ENCODE data around the gene ZDHHC6. TPM values are rescaled to one million over a fixed set of nuclear protein-coding genes. Genes with fewer than 3 reads are reported as not detected.

ZDHHC6 gene
- total RNA-seq, 1 experiment from 2014 or later, result 35.2 TPM

DNA sequence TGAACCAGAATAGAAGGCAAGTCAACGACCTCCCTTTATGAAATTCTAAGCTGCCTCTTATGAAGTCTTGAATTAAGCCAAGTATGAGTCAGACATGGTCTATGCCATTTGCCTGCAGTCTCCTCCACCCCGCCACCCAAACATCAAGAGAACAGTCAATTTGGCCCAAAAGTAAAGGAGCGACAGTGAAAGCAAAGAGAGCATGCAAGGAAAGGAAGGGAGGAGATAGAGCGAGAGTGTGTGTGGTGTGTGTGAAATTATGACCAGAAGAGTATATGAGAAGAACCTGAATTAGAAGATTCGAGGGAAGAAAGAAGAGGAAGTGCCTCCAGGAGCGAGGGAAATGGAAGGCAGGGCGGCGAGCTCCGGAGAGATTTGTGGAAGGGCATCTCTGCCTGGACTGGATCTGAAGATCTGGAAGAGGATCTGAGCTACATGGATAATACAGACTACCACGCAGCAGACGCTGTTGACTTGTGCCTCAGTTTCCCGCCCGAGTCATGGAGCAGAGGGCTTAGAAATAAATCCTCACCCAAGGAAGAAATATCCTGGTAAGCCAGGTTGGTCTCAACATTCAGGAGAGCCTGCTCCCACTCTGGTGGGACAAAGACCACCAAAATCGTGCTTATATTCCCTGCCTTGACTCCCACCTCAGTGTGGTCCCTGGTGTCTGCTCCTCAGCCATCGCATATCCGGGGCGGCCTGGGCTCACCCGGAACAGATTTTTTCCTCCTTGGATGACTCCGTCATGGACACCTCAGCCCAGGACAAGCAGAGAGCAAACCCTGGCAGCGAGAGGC lies 459 bp downstream of the ZDHHC6 start:
- Histone ChIP-seq H3K27ac (ENCODE audit: insufficient read length, low read depth, low read length) (no peak overlapping the region), H2BK5ac (ENCODE audit: insufficient read length, low read length) (no peak overlapping the region), H3K9ac (ENCODE audit: extremely low read depth, insufficient read length, low read length) (peak overlapping the region; percentile 86), H3T11ph (ENCODE audit: low read length) (no peak overlapping the region), H3K79me1 (ENCODE audit: insufficient read depth, low read depth, low read length, poor library complexity, severe bottlenecking) (no peaks in the 10 kb centered on the region), H3K23me2 (ENCODE audit: insufficient read length, low read depth, low read length, poor library complexity, severe bottlenecking) (peaks cover 5% of the 10 kb centered on the region), H2AFZ (ENCODE audit: low read length) (no peak overlapping the region), H3K56ac (ENCODE audit: insufficient read length, low read depth, low read length) (no peak overlapping the region), H3K23ac (ENCODE audit: insufficient read length, low read depth, low read length) (no peak overlapping the region), H3K14ac (ENCODE audit: insufficient read depth, low read length) (0 out of 2 replicates have a peak overlapping the region, but pooled peaks have one; percentile 67), H3K18ac (ENCODE audit: insufficient read length, low read depth, low read length) (no peak overlapping the region), H3K4me1 (ENCODE audit: insufficient read depth, low read length) (no peaks in the 10 kb centered on the region), H2BK15ac (ENCODE audit: low read depth, low read length) (no peak overlapping the region), H4K20me1 (ENCODE audit: control insufficient read depth, insufficient read depth, insufficient read length) (no peaks in the 10 kb centered on the region), H3K4me2 (ENCODE audit: insufficient read depth, insufficient read length, low read length) (peak overlapping the region; percentile 86), H4K8ac (replicated peaks; ENCODE audit: insufficient read length, low read depth, low read length) (no peak overlapping the region), H3K9me3 (ENCODE audit: control insufficient read depth, low read depth, low read length) (no peaks in the 10 kb centered on the region), H3K4ac (ENCODE audit: low read depth, low read length) (no peak overlapping the region), H3K27me3 (ENCODE audit: insufficient read depth, low read length) (no peaks in the 10 kb centered on the region), H2BK20ac (ENCODE audit: low read depth, low read length, poor library complexity, severe bottlenecking) (no peak overlapping the region), H2BK12ac (ENCODE audit: insufficient read length, low read depth, low read length) (no peak overlapping the region), H4K5ac (ENCODE audit: insufficient read length, low read depth, low read length) (no peak overlapping the region), H4K91ac (ENCODE audit: insufficient read length, low read depth, low read length) (no peak overlapping the region), H2AK5ac (ENCODE audit: insufficient read length, low read length) (no peak overlapping the region), H2BK120ac (ENCODE audit: low read depth, low read length, poor library complexity, severe bottlenecking) (no peak overlapping the region), H3K79me2 (ENCODE audit: insufficient read depth, low read length) (peaks cover 4% of the 10 kb centered on the region; the same call in 1 of the 2 replicates)
- TF ChIP-seq, protein P1, sequence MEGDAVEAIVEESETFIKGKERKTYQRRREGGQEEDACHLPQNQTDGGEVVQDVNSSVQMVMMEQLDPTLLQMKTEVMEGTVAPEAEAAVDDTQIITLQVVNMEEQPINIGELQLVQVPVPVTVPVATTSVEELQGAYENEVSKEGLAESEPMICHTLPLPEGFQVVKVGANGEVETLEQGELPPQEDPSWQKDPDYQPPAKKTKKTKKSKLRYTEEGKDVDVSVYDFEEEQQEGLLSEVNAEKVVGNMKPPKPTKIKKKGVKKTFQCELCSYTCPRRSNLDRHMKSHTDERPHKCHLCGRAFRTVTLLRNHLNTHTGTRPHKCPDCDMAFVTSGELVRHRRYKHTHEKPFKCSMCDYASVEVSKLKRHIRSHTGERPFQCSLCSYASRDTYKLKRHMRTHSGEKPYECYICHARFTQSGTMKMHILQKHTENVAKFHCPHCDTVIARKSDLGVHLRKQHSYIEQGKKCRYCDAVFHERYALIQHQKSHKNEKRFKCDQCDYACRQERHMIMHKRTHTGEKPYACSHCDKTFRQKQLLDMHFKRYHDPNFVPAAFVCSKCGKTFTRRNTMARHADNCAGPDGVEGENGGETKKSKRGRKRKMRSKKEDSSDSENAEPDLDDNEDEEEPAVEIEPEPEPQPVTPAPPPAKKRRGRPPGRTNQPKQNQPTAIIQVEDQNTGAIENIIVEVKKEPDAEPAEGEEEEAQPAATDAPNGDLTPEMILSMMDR (conservative IDR thresholded peaks at IDR 0.05), result no peak; the same call in 2 of the 3 replicates
- WGBS (ENCODE audit: extremely low coverage, insufficient read length, low lambda C conversion rate), result no CpG with 5 or more reads among the region's 20 CpGs
- H3K36me3 Mint-ChIP-seq (ENCODE audit: insufficient read depth in 1 of 3, low read depth in 3 of 3), result peaks cover 0 to 45% (median 31%) of the 10 kb centered on the region in 3 experiments; a peak in 5 of 7 replicates
- H3K4me1 Mint-ChIP-seq, result peaks cover 8 to 10% of the 10 kb centered on the region in 2 experiments
- no peak for DNase-seq
- no peaks in the 10 kb centered on the region for H3K9me3 Mint-ChIP-seq
- H3K27me3 Mint-ChIP-seq (ENCODE audit: low read depth), result no peaks in the 10 kb centered on the region
- peak overlapping the region; percentile 48 to 99 (median 99) for H3K27ac Mint-ChIP-seq
- peak overlapping the region; percentile 85 to 90 for H3K4me3 Mint-ChIP-seq

All from H9 (cell line).